NCI-H2227 (cell line): ENCODE measurements around the gene PPP1R7.

Experiments used
- DNase-seq: peaks from one replicate; lab custom pipeline; 2025; ENCODE audit not compliant: unreplicated experiment; lab: John Stamatoyannopoulos, UW

The PPP1R7 gene

GRCh38 chr2:241226723-241227572 is 76.7 kb downstream of the PPP1R7 start:
- no peak for DNase-seq

GRCh38 chr2:241227594-241227993 is 77.3 kb downstream of the PPP1R7 start:
- DNase-seq, result no peak

GRCh38 chr2:241228081-241228859 is 78.0 kb downstream of the PPP1R7 start:
- no peak for DNase-seq

GRCh38 chr2:241228860-241229516 is 78.7 kb downstream of the PPP1R7 start:
- DNase-seq, result no peak

- DNase-seq, result no peak
These were observed 79.5 kb downstream of the PPP1R7 start for GRCh38 chr2:241229563-241230401.

- DNase-seq, result no peak
These were observed 80.2 kb downstream of the PPP1R7 start for GRCh38 chr2:241230435-241230834.

- no peak for DNase-seq
These were observed 82.7 kb downstream of the PPP1R7 start for GRCh38 chr2:241232736-241233575.
